Esophagus squamous epithelium (tissue), 5 donors: ENCODE measurements around the gene BTNL8. TPM values are rescaled to one million over a fixed set of nuclear protein-coding genes. Genes with fewer than 3 reads are reported as not detected.

ENCODE experiments used
- DNase-seq: peaks from one replicate; lab custom pipeline; 2025; lab: John Stamatoyannopoulos, UW
- H3K27ac ChIP-seq, 4 donors: fragments of 200-600 bp; sonication (generic); one replicate each; pipeline ENCODE4 v1.5.1; 2016 to 2019; ENCODE audit warnings: mild to moderate bottlenecking in 1 of 4
- H3K27me3 ChIP-seq, 4 donors: fragments of 200-600 bp; sonication (generic); 1 replicate in 3 of 4; 2 replicates in 1 of 4; pipeline versions ENCODE4 v1.5.1 to v1.6.0; 2017 to 2021; ENCODE audit warnings: antibody characterized with exemption in 1 of 4
- H3K36me3 ChIP-seq, 3 donors: fragments of 200-600 bp; sonication (generic); one replicate each; pipeline ENCODE4 v1.5.1; 2016 to 2019
- H3K4me1 ChIP-seq, 3 donors: fragments of 200-600 bp; sonication (generic); one replicate each; pipeline ENCODE4 v1.5.1; 2017 to 2019
- H3K4me3 ChIP-seq, 4 donors: fragments of 200-600 bp; sonication (generic); 1 replicate in 3 of 4; 2 replicates in 1 of 4; pipeline ENCODE4 v1.5.1; 2016 to 2019; ENCODE audit warnings: mild to moderate bottlenecking in 2 of 4, moderate library complexity in 1 of 4
- H3K9me3 ChIP-seq, 3 donors: fragments of 200-600 bp; sonication (generic); one replicate each; pipeline ENCODE4 v1.5.1; 2016 to 2019
- CTCF ChIP-seq, 6 experiments: fragments of 450-650 bp in 4 of 6; fragments of 200-600 bp in 2 of 6; sonication (generic) in 2 of 6; IDR thresholded peaks; one replicate each; pipeline ENCODE4 v1.5.1; 2016 to 2019; ENCODE audit warnings: antibody characterized with exemption in 6 of 6, mild to moderate bottlenecking in 4 of 6, moderate library complexity in 4 of 6
- POLR2A ChIP-seq, 4 donors: fragments of 450-650 bp; IDR thresholded peaks; one replicate each; pipeline ENCODE4 v1.6.1; 2017; ENCODE audit warnings: antibody characterized with exemption in 4 of 4, mild to moderate bottlenecking in 4 of 4, moderate library complexity in 3 of 4
- WGBS, 2 donors: methylation state at CpG; one replicate each; pipeline ENCODE4 v1.1.5; 2018; 5-methylcytosine and 5-hydroxymethylcytosine counted together
- intact Hi-C: fragments of 100-400 bp; cut with DNase I; formaldehyde crosslinking; loops from one replicate; pipeline ENCODE4 v1.15.0; 2022
- total RNA-seq, 4 donors: library from RNA; depleted of rRNA; stranded (reverse); fragments of >200 nt; gene quantifications; one replicate each; pipeline ENCODE4 v1.1.0, GENCODE V29; 2016
- donor health status: DM: yes; HTN: yes; CAD: no.

Gene BTNL8
- total RNA-seq, 4 donors from 2014 or later = 0.19 TPM; not detected in 3

DNA sequence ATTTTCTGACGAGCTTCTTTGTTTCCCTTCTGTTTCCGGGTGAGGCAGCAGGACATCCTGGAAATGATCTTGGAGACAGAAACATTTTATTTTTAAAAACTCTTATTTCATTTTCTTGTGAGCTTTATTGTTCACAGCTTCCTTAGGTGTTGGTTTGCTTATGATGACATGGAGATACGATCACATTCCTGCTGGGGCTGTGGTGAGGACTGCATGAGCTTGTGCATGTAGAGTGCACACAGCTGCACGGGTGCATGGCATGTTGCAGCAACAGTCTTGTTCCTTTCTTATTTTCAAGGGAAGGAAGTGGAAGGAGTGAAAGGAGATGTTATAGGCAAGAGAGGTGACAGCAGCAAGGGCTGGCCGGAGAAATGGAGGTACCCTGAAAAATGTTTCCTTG is 1.2 kb downstream of the BTNL8 start:
- Histone ChIP-seq H3K4me1 (peaks cover 0 to 15% (median 0%) of the 10 kb centered on the region in 3 donors), H3K27me3 (no peaks in the 10 kb centered on the region), H3K27ac (no peak overlapping the region), H3K4me3 (no peak overlapping the region), H3K9me3 (peaks cover 0 to 3% (median 0%) of the 10 kb centered on the region in 3 donors), H3K36me3 (no peaks in the 10 kb centered on the region)
- WGBS, 2 donors = 68 to 77% methylated on average over 5 of the region's 5 CpGs
- TF ChIP-seq POLR2A (IDR thresholded peaks at IDR 0.05) (no peak), CTCF (IDR thresholded peaks at IDR 0.05) (no peak)
- DNase-seq = no peak
- intact Hi-C loops = no loop called here

DNA sequence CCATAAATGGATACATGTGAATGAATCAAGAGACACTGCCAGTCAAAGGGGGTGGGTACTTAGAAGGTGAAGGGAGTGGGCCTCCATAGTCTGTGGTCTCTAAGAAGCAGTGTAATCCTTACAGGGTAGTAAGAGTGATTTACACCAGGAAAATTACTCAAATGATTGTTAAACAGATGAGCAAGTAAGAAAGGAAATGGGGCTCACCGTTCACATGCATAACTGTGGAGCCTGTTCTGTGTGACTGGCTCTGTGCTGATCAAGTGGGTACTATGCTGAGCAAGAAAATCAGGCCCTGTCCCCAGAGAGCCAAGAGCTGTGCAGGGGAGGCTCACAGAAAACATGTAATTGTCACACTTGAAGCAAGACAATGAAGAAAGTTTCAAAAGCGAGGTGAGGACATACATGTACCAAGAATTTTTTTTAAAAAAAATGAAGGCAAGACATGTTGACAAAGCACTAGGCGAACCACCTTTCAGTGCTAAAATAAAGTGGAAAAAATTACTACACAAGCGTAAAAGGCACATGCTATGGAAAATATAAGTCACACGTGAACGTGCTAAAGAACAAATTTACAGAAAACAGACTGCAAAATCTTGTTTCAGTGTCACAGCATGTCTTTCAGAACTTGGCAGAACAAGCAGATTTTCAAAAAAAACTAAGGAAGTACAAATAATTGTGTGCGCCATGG is 2.5 kb downstream of the BTNL8 start:
- 75 to 76% methylated on average over 7 of the region's 7 CpGs for WGBS, 2 donors
- H3K36me3 ChIP-seq = no peaks in the 10 kb centered on the region
- no peak for DNase-seq
- no peaks in the 10 kb centered on the region for H3K27me3 ChIP-seq
- intact Hi-C loops = no loop called here
- H3K9me3 ChIP-seq = no peaks in the 10 kb centered on the region
- peaks cover 0 to 15% (median 0%) of the 10 kb centered on the region in 3 donors for H3K4me1 ChIP-seq
- H3K27ac ChIP-seq = no peak overlapping the region
- TF ChIP-seq POLR2A (IDR thresholded peaks at IDR 0.05) = no peak
- H3K4me3 ChIP-seq = no peak overlapping the region

GRCh38 chr5:180908400-180908799 is 9.4 kb downstream of the BTNL8 start:
- H3K27ac ChIP-seq = no peak overlapping the region

GRCh38 chr5:180908998-180909731 is 10.2 kb downstream of the BTNL8 start:
- Histone ChIP-seq H3K4me3 (no peak overlapping the region), H3K36me3 (no peaks in the 10 kb centered on the region), H3K27me3 (peaks cover 0 to 7% (median 0%) of the 10 kb centered on the region in 4 donors), H3K9me3 (no peaks in the 10 kb centered on the region), H3K4me1 (no peaks in the 10 kb centered on the region), H3K27ac (no peak overlapping the region)
- TF ChIP-seq CTCF (IDR thresholded peaks at IDR 0.05) (no peak), POLR2A (IDR thresholded peaks at IDR 0.05) (no peak)
- WGBS, 2 donors = 67 to 70% methylated on average over 9 of the region's 9 CpGs
- intact Hi-C loops = no loop called here
- DNase-seq = no peak

More at GRCh38 chr5:180908400-180908799, 9.4 kb downstream of the BTNL8 start:
- no peak overlapping the region for H3K4me3 ChIP-seq
- H3K27me3 ChIP-seq = peaks cover 0 to 6% (median 0%) of the 10 kb centered on the region in 4 donors
- 71% methylated on average over 1 of the region's 9 CpGs; no CpG with 5 or more reads in 1 of the 2 donors for WGBS, 2 donors
- no peaks in the 10 kb centered on the region for H3K36me3 ChIP-seq
- no peaks in the 10 kb centered on the region for H3K4me1 ChIP-seq
- no peak for DNase-seq
- intact Hi-C loops = no loop called here
- no peaks in the 10 kb centered on the region for H3K9me3 ChIP-seq
- TF ChIP-seq POLR2A (IDR thresholded peaks at IDR 0.05) = no peak
- TF ChIP-seq CTCF (IDR thresholded peaks at IDR 0.05) = no peak

GRCh38 chr5:180909782-180910181 is 10.8 kb downstream of the BTNL8 start:
- WGBS, 2 donors = 62 to 71% methylated on average over 5 of the region's 5 CpGs
- DNase-seq = no peak
- intact Hi-C loops = no loop called here
- Histone ChIP-seq H3K9me3 (no peaks in the 10 kb centered on the region), H3K27me3 (peaks cover 0 to 7% (median 0%) of the 10 kb centered on the region in 4 donors), H3K4me3 (no peak overlapping the region), H3K36me3 (no peaks in the 10 kb centered on the region), H3K27ac (no peak overlapping the region), H3K4me1 (no peaks in the 10 kb centered on the region)
- TF ChIP-seq POLR2A (IDR thresholded peaks at IDR 0.05) (no peak), CTCF (IDR thresholded peaks at IDR 0.05) (no peak)
